Measurements from ENCODE around the gene TMEM127.

TMEM127 gene

DNA sequence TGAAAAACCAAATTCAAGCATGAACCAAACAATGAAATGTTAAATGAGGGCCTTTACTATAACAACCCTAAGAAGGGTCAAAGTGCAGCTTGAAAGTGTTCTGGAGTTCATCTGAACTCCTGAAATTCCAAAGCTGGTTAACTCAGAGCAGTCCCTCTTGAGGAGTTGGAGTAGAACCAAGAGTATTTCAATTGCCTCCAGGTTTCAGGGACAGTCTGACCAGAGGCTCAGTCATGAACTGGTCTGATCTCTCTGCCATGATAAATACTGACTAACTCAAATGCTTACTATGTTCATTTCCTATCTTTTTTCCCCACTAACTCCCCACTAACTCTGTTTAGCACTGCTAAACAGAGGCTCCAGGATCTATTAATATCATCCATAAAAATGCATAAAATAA lies 59.9 kb downstream of the TMEM127 start:
- peak overlapping the region; percentile 34 for H3K4me3 ChIP-seq (ENCODE audit: low read depth, low read length)
- TF ChIP-seq, protein P1, sequence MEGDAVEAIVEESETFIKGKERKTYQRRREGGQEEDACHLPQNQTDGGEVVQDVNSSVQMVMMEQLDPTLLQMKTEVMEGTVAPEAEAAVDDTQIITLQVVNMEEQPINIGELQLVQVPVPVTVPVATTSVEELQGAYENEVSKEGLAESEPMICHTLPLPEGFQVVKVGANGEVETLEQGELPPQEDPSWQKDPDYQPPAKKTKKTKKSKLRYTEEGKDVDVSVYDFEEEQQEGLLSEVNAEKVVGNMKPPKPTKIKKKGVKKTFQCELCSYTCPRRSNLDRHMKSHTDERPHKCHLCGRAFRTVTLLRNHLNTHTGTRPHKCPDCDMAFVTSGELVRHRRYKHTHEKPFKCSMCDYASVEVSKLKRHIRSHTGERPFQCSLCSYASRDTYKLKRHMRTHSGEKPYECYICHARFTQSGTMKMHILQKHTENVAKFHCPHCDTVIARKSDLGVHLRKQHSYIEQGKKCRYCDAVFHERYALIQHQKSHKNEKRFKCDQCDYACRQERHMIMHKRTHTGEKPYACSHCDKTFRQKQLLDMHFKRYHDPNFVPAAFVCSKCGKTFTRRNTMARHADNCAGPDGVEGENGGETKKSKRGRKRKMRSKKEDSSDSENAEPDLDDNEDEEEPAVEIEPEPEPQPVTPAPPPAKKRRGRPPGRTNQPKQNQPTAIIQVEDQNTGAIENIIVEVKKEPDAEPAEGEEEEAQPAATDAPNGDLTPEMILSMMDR (IDR thresholded peaks at IDR 0.05; ENCODE audit: insufficient read depth, low read depth, low read length, missing control alignments) = no peak
- no peak for DNase-seq (ENCODE audit: low read depth)

DNA sequence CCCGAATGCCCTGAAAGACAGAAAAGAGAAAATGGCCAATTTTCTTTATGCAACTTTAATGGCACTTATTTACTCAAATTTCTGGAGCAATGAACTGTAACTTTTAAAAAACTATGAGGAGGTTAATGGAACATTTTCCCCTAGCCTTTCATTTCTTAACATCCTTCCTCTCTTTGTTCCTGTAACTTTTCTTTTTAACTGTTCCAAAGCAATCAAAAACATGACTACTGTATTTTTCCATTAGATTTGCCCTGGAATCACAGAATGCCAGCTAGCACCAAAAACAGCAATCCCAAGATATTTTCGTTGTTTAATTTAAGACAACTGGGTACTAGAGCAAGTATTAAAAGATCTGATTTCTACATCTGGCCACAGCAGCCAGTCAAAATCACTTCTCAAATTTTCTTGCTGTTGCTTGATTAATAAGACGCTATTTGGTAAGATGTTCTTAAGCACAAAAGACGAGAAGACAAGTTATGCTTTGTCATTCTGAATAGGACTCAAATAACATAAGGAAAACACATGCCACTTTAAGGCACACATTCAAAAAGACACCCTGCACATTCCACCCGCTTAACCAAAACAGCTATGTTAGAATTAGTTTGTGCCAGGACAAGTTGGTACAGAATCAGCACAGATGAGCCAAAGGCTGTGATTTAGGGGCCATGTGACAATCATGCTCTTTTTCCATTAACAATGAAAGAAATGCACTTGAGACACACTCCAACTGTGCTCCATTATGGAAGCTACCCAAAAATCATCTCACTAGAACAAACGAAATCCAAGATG lies 60.8 kb downstream of the TMEM127 start:
- DNase-seq (ENCODE audit: low read depth) = no peak
- TF ChIP-seq, protein P1 (IDR thresholded peaks at IDR 0.05; ENCODE audit: insufficient read depth, low read depth, low read length, missing control alignments) = no peak
- peak overlapping the region; percentile 21 for H3K4me3 ChIP-seq (ENCODE audit: low read depth, low read length)

DNA sequence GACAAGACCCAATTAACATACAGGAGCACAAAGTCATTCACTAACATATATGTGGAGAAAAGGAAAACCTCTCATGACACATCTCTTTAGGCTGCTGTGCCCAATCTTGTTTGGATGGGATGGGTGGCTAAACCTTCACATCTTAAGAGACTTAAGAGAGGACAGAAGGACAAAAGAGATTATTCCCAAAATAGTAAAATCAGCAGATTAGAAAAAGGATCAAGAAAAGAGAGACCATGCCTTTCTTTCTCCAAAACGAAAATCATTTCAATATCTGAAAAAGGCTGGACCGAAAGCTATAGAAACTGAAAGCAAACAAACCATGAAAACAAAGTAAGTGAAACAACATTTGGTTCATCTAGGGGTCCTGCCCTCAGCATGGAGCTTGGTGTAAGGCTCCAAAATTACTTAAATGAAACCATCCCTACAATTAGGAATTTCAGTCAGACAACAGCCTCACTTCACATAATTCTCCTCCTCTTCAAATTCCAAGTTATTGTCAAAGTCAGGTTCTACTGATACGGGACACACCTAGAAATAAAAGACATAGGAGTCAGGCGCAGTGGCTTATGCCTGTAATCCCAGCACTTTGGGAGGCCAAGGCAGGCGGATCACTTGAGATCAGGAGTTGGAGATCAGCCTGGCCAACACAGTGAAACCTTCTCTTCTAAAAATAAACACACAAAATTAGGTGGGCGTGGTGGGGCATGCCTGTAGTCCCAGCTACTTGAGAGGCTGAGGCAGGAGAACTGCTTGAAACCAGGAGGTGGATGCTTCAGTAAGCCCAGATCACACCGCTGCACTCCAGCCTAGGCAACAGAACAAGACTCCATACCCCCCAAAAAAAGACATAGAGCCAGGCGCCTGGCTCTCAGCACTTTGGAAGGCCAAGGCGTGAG lies 62.4 kb downstream of the TMEM127 start:
- TF ChIP-seq, protein P1 (IDR thresholded peaks at IDR 0.05; ENCODE audit: insufficient read depth, low read depth, low read length, missing control alignments) = no peak
- peak; percentile 41 for DNase-seq (ENCODE audit: low read depth)
- peak overlapping the region; percentile 21 for H3K4me3 ChIP-seq (ENCODE audit: low read depth, low read length)

DNA sequence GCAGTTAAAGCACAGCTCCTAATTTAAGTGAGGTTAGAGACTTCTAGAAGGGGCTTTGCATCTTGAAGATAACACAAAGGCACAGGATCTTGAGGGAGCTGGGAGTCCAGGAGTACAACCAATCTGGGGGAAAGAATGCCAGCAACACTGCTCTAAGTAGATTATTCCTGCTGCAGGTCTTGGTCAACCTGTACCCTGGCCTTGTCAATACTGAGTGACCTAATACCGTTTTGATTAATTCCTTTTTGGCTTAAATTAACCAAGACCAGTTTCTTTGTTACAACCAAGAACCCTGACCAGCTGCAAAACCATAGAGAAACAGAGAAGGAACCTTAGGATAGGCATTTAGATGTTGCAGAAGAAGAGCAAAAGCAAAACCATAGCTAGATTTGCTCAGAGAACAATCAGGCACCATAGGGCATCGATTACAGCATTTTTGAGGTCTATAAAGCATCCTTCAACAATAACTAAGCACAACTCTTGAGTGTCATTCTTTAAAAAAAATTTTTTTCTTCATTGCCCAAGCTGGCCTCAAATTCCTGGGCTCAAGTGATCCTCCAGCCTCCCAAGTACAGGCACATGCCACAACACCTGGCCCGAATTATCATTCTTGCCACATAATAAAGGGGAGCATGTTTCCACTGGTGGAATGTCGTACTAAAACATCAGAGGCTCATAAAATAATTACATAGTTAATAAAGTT lies 63.5 kb downstream of the TMEM127 start:
- no peak overlapping the region for H3K4me3 ChIP-seq (ENCODE audit: low read depth, low read length)
- TF ChIP-seq, protein P1 (IDR thresholded peaks at IDR 0.05; ENCODE audit: insufficient read depth, low read depth, low read length, missing control alignments) = no peak
- no peak for DNase-seq (ENCODE audit: low read depth)

DNA sequence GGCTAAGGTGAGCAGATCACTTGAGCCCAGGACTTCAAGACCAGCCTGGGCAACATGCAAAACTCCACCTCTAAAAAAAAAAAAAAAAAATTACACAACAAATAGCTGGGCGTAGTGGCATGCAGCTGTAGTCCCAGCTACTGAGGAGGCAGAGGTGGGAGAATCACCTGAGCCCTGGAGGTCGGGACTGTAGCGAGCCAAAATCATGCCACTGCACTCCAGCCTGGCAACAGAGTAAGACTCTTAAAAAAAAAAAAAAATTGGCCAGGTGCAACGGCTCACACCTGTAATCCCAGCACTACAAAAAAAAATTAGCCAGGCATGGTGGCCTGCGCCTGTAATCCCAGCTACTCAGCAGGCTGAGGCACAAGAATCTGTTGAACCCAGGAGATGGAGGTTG lies 64.5 kb downstream of the TMEM127 start:
- DNase-seq (ENCODE audit: low read depth) = no peak
- H3K4me3 ChIP-seq (ENCODE audit: low read depth, low read length) = no peak overlapping the region
- TF ChIP-seq, protein P1 (IDR thresholded peaks at IDR 0.05; ENCODE audit: insufficient read depth, low read depth, low read length, missing control alignments) = no peak

DNA sequence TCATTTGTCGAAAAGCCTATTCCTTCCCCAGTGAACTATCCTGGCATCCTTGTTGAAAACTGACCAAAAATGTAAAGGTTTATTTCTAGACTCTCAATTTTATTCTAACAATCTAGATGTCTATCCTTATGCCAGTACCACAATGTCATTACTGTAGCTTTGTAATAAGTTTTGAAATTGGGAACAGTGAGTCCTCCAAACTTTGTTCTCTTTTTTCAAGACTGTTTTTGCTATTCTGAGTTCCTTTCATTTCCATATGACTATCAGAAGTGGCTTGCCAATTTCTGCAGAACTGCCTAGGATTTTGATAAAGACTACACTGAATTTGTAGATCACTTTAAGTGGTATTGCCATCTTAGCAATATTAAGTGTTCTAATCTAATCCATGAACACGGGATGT lies 66.9 kb downstream of the TMEM127 start:
- TF ChIP-seq, protein P1 (IDR thresholded peaks at IDR 0.05; ENCODE audit: insufficient read depth, low read depth, low read length, missing control alignments) = no peak
- no peak overlapping the region for H3K4me3 ChIP-seq (ENCODE audit: low read depth, low read length)
- no peak for DNase-seq (ENCODE audit: low read depth)

Measured in GM12865 (cell line).